Tibial nerve (tissue), 4 donors: ENCODE results near the gene HMCN2. TPM values are rescaled to one million over a fixed set of nuclear protein-coding genes. Genes with fewer than 3 reads are reported as not detected.

Source experiments
- DNase-seq, 2 donors: peaks; one replicate each; pipeline ENCODE4 v3.0.0-alpha.2; 2019; ENCODE audit warnings: low spot score in 2 of 2
- H3K27ac ChIP-seq, 4 donors: fragments of 200-600 bp; sonication (generic) in 3 of 4; one replicate each; pipeline ENCODE4 v1.5.1; 2017 to 2019; ENCODE audit warnings: mild to moderate bottlenecking in 1 of 4
- H3K27me3 ChIP-seq, 2 donors: fragments of 200-600 bp; sonication (generic) in 1 of 2; one replicate each; pipeline versions ENCODE4 v1.5.1 to v1.6.0; 2017 to 2019
- H3K36me3 ChIP-seq, 3 donors: fragments of 200-600 bp; sonication (generic); one replicate each; pipeline ENCODE4 v1.5.1; 2018 to 2019
- H3K4me1 ChIP-seq, 4 donors: fragments of 200-600 bp; sonication (generic) in 3 of 4; one replicate each; pipeline ENCODE4 v1.5.1; 2017 to 2019
- H3K4me3 ChIP-seq, 4 donors: fragments of 200-600 bp; sonication (generic) in 3 of 4; one replicate each; pipeline ENCODE4 v1.5.1; 2017 to 2019; ENCODE audit warnings: mild to moderate bottlenecking in 1 of 4, moderate library complexity in 1 of 4
- H3K9me3 ChIP-seq, 4 donors: fragments of 200-600 bp; sonication (generic) in 3 of 4; one replicate each; pipeline ENCODE4 v1.5.1; 2017 to 2019
- CTCF ChIP-seq, 5 experiments: fragments of 200-600 bp in 3 of 5; fragments of 450-650 bp in 2 of 5; sonication (generic) in 3 of 5; IDR thresholded peaks; one replicate each; pipeline ENCODE4 v1.5.1; 2016 to 2019; ENCODE audit warnings: antibody characterized with exemption in 5 of 5, mild to moderate bottlenecking in 3 of 5, moderate library complexity in 2 of 5
- EP300 ChIP-seq, 2 donors: sonication (generic); formaldehyde crosslinking; IDR thresholded peaks; one replicate each; pipeline ENCODE4 v1.6.1; 2017; ENCODE audit warnings: antibody characterized with exemption in 2 of 2, mild to moderate bottlenecking in 1 of 2
- POLR2A ChIP-seq, 2 donors: fragments of 450-650 bp; IDR thresholded peaks; one replicate each; pipeline ENCODE4 v1.6.1; 2017; ENCODE audit warnings: antibody characterized with exemption in 2 of 2, mild to moderate bottlenecking in 2 of 2, moderate library complexity in 2 of 2
- WGBS, 2 donors: methylation state at CpG; one replicate each; pipeline ENCODE4 v1.1.5; 2018; 5-methylcytosine and 5-hydroxymethylcytosine counted together
- total RNA-seq, 4 donors: library from RNA; depleted of rRNA; stranded (reverse); fragments of >200 nt; gene quantifications; one replicate each; pipeline ENCODE4 v1.1.0, GENCODE V29; 2016

Gene HMCN2
- total RNA-seq, 4 donors from 2014 or later: 0.90 to 53.7 (median 20.3) TPM

GRCh38 chr9:130471411-130472183 is 206.0 kb downstream of the HMCN2 start:
- 47 to 55% methylated on average over 20 of the region's 20 CpGs for WGBS, 2 donors
- DNase-seq: no peak
- Histone ChIP-seq H3K9me3 (no peaks in the 10 kb centered on the region), H3K36me3 (peaks cover 0 to 29% (median 0%) of the 10 kb centered on the region in 3 donors), H3K27ac (no peak overlapping the region), H3K4me3 (no peak overlapping the region), H3K4me1 (no peaks in the 10 kb centered on the region), H3K27me3 (peaks cover 0 to 19% of the 10 kb centered on the region in 2 donors)
- TF ChIP-seq EP300 (IDR thresholded peaks at IDR 0.05): no peak
- no peak for TF ChIP-seq CTCF (IDR thresholded peaks at IDR 0.05)
- TF ChIP-seq POLR2A (IDR thresholded peaks at IDR 0.05): no peak

- H3K27ac ChIP-seq: no peak overlapping the region
- H3K27me3 ChIP-seq: peaks cover 0 to 19% of the 10 kb centered on the region in 2 donors
- H3K4me1 ChIP-seq: no peaks in the 10 kb centered on the region
- no peaks in the 10 kb centered on the region for H3K9me3 ChIP-seq
- no peak for DNase-seq
- no peak for TF ChIP-seq CTCF (IDR thresholded peaks at IDR 0.05)
- no peak for TF ChIP-seq POLR2A (IDR thresholded peaks at IDR 0.05)
- no peak for TF ChIP-seq EP300 (IDR thresholded peaks at IDR 0.05)
- H3K4me3 ChIP-seq: no peak overlapping the region
- 71 to 77% methylated on average over 14 to 19 of the region's 19 CpGs for WGBS, 2 donors
- H3K36me3 ChIP-seq: peaks cover 0 to 29% (median 0%) of the 10 kb centered on the region in 3 donors
These were observed 206.7 kb downstream of the HMCN2 start for GRCh38 chr9:130472184-130472705.

- Histone ChIP-seq H3K36me3 (peaks cover 0 to 33% (median 0%) of the 10 kb centered on the region in 3 donors), H3K27ac (no peak overlapping the region), H3K4me1 (no peaks in the 10 kb centered on the region), H3K4me3 (no peak overlapping the region), H3K27me3 (peaks cover 0 to 19% of the 10 kb centered on the region in 2 donors), H3K9me3 (no peaks in the 10 kb centered on the region)
- TF ChIP-seq CTCF (IDR thresholded peaks at IDR 0.05): no peak
- no peak for TF ChIP-seq EP300 (IDR thresholded peaks at IDR 0.05)
- TF ChIP-seq POLR2A (IDR thresholded peaks at IDR 0.05): no peak
- DNase-seq: no peak
- 92 to 99% methylated on average over 6 of the region's 6 CpGs for WGBS, 2 donors
These were observed 207.4 kb downstream of the HMCN2 start for GRCh38 chr9:130473009-130473408.

- no peak overlapping the region for H3K27ac ChIP-seq
- H3K9me3 ChIP-seq: no peaks in the 10 kb centered on the region
- 38 to 40% methylated on average over 12 to 13 of the region's 13 CpGs for WGBS, 2 donors
- no peak for DNase-seq
- no peak overlapping the region for H3K4me3 ChIP-seq
- peaks cover 0 to 19% of the 10 kb centered on the region in 2 donors for H3K27me3 ChIP-seq
- no peaks in the 10 kb centered on the region for H3K4me1 ChIP-seq
- peaks cover 0 to 34% (median 0%) of the 10 kb centered on the region in 3 donors for H3K36me3 ChIP-seq
- TF ChIP-seq POLR2A (IDR thresholded peaks at IDR 0.05) (no peak), CTCF (IDR thresholded peaks at IDR 0.05) (no peak), EP300 (IDR thresholded peaks at IDR 0.05) (no peak)
These were observed 208.0 kb downstream of the HMCN2 start for GRCh38 chr9:130473566-130473965.

GRCh38 chr9:130474106-130474505 is 208.5 kb downstream of the HMCN2 start:
- Histone ChIP-seq H3K4me1 (no peaks in the 10 kb centered on the region), H3K27ac (no peak overlapping the region), H3K27me3 (peaks cover 0 to 19% of the 10 kb centered on the region in 2 donors), H3K4me3 (no peak overlapping the region), H3K36me3 (peaks cover 0 to 34% (median 0%) of the 10 kb centered on the region in 3 donors), H3K9me3 (no peaks in the 10 kb centered on the region)
- DNase-seq: no peak
- TF ChIP-seq CTCF (IDR thresholded peaks at IDR 0.05): no peak
- TF ChIP-seq EP300 (IDR thresholded peaks at IDR 0.05): no peak
- no peak for TF ChIP-seq POLR2A (IDR thresholded peaks at IDR 0.05)
- WGBS, 2 donors: 49 to 57% methylated on average over 15 of the region's 15 CpGs
